ENCODE measurements around the gene POLR2E. TPM values are rescaled to one million over a fixed set of nuclear protein-coding genes. Genes with fewer than 3 reads are reported as not detected.

POLR2E gene
- total and polyA plus RNA-seq, 2 of the 13 experiments (the other 11 are each of a cell fraction or from before 2014, with no cell fraction given), result 140 to 272 TPM

DNA sequence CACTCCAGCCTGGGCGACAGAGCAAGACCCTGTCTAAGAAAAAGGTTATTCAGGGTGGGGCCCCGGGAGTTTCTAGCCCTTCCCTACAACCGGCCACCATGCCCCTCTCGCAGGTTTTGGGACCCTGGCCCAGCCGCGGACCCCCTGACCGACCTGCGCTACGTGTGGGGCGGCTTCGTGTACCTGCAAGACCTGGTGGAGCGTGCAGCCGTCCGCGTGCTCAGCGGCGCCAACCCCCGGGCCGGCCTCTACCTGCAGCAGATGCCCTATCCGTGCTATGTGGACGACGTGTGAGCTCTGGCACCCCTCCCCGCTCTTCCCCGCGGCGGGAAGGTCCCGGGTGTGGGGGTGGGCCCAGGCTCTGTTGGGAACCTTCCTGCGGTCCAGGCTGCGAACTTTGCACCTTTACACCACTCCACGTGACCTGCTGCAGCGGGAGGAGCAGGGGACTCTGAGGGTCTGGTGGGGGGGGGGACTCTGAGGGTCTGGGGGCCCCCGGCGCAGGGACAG is 49.0 kb downstream of the POLR2E start (continued):
- peak; percentile 40; the same call in 1 of the 2 replicates for TF ChIP-seq GABPB1 (CRISPR knock-in tag; IDR thresholded peaks at IDR 0.05)
- TF ChIP-seq, protein P1, sequence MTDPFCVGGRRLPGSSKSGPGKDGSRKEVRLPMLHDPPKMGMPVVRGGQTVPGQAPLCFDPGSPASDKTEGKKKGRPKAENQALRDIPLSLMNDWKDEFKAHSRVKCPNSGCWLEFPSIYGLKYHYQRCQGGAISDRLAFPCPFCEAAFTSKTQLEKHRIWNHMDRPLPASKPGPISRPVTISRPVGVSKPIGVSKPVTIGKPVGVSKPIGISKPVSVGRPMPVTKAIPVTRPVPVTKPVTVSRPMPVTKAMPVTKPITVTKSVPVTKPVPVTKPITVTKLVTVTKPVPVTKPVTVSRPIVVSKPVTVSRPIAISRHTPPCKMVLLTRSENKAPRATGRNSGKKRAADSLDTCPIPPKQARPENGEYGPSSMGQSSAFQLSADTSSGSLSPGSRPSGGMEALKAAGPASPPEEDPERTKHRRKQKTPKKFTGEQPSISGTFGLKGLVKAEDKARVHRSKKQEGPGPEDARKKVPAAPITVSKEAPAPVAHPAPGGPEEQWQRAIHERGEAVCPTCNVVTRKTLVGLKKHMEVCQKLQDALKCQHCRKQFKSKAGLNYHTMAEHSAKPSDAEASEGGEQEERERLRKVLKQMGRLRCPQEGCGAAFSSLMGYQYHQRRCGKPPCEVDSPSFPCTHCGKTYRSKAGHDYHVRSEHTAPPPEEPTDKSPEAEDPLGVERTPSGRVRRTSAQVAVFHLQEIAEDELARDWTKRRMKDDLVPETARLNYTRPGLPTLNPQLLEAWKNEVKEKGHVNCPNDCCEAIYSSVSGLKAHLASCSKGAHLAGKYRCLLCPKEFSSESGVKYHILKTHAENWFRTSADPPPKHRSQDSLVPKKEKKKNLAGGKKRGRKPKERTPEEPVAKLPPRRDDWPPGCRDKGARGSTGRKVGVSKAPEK (CRISPR knock-in tag; IDR thresholded peaks at IDR 0.05; ENCODE audit: borderline replicate concordance), result no peak
- no peak for TF ChIP-seq NFIB (CRISPR knock-in tag; IDR thresholded peaks at IDR 0.05; ENCODE audit: borderline replicate concordance)
- TF ChIP-seq NFE2L2 (IDR thresholded peaks at IDR 0.05; ENCODE audit: low read length), result no peak
- TF ChIP-seq ZSCAN25 (CRISPR knock-in tag; IDR thresholded peaks at IDR 0.05), result peak; percentile 76
- TF ChIP-seq, protein P2, sequence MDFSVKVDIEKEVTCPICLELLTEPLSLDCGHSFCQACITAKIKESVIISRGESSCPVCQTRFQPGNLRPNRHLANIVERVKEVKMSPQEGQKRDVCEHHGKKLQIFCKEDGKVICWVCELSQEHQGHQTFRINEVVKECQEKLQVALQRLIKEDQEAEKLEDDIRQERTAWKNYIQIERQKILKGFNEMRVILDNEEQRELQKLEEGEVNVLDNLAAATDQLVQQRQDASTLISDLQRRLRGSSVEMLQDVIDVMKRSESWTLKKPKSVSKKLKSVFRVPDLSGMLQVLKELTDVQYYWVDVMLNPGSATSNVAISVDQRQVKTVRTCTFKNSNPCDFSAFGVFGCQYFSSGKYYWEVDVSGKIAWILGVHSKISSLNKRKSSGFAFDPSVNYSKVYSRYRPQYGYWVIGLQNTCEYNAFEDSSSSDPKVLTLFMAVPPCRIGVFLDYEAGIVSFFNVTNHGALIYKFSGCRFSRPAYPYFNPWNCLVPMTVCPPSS (IDR thresholded peaks at IDR 0.05), result no peak
- TF ChIP-seq ZNF713 (CRISPR knock-in tag; IDR thresholded peaks at IDR 0.05), result no peak
- TF ChIP-seq HOXA5 (CRISPR knock-in tag; IDR thresholded peaks at IDR 0.05), result no peak; the same call in 1 of the 2 replicates
- TF ChIP-seq ZBTB38 (CRISPR knock-in tag; IDR thresholded peaks at IDR 0.05), result peak; percentile 98
- TF ChIP-seq ZNF572 (CRISPR knock-in tag; IDR thresholded peaks at IDR 0.05), result no peak
- no peak; the same call in 1 of the 2 replicates for TF ChIP-seq ZFP41 (CRISPR knock-in tag; IDR thresholded peaks at IDR 0.05; ENCODE audit: borderline replicate concordance)
- peak; percentile 40; the same call in 1 of the 2 replicates for TF ChIP-seq SAP130 (CRISPR knock-in tag; IDR thresholded peaks at IDR 0.05; ENCODE audit: low read depth)
- peak in 1 of 2 experiments; percentile 26; a peak in 1 of 4 replicates for TF ChIP-seq EP300 (IDR thresholded peaks at IDR 0.05; ENCODE audit: low read depth in 2 of 2, low read length in 2 of 2)
- TF ChIP-seq EP300 (CRISPR knock-in tag; IDR thresholded peaks at IDR 0.05; ENCODE audit: borderline replicate concordance), result no peak
- no peak for TF ChIP-seq SMYD3 (CRISPR knock-in tag; IDR thresholded peaks at IDR 0.05)
- no peak for TF ChIP-seq GLI4 (CRISPR knock-in tag; IDR thresholded peaks at IDR 0.05; ENCODE audit: borderline replicate concordance)
- no peak for TF ChIP-seq ZNF124 (CRISPR knock-in tag; IDR thresholded peaks at IDR 0.05)
- no peak for TF ChIP-seq HMG20B (CRISPR knock-in tag; conservative IDR thresholded peaks at IDR 0.05)
- TF ChIP-seq SATB2 (CRISPR knock-in tag; IDR thresholded peaks at IDR 0.05), result no peak
- no peak for TF ChIP-seq XBP1 (CRISPR knock-in tag; IDR thresholded peaks at IDR 0.05)
- no peak for TF ChIP-seq ZSCAN20 (CRISPR knock-in tag; IDR thresholded peaks at IDR 0.05; ENCODE audit: borderline replicate concordance)
- TF ChIP-seq POGZ (CRISPR knock-in tag; IDR thresholded peaks at IDR 0.05), result no peak
- no peak for TF ChIP-seq NFATC3 (CRISPR knock-in tag; IDR thresholded peaks at IDR 0.05)
- no peak for TF ChIP-seq KDM2A (CRISPR knock-in tag; IDR thresholded peaks at IDR 0.05; ENCODE audit: borderline replicate concordance, low read depth)
- TF ChIP-seq NCOA5 (CRISPR knock-in tag; IDR thresholded peaks at IDR 0.05), result no peak
- 0 out of 2 replicates have a peak, but pooled peaks have one; percentile 12 for TF ChIP-seq MIER2 (CRISPR knock-in tag; IDR thresholded peaks at IDR 0.05)
- no peak for TF ChIP-seq HOXD1 (CRISPR knock-in tag; IDR thresholded peaks at IDR 0.05)
- no peak for TF ChIP-seq HOXA7 (CRISPR knock-in tag; IDR thresholded peaks at IDR 0.05)
- TF ChIP-seq ZNF75D (CRISPR knock-in tag; IDR thresholded peaks at IDR 0.05; ENCODE audit: borderline replicate concordance), result no peak
- no peak for TF ChIP-seq TBL1XR1 (IDR thresholded peaks at IDR 0.05; ENCODE audit: borderline replicate concordance, low read length, partially characterized antibody)
- TF ChIP-seq NKX3-1 (CRISPR knock-in tag; IDR thresholded peaks at IDR 0.05), result peak; percentile 56; the same call in 1 of the 2 replicates
